Measurements from ENCODE around the gene MED12.

DNA sequence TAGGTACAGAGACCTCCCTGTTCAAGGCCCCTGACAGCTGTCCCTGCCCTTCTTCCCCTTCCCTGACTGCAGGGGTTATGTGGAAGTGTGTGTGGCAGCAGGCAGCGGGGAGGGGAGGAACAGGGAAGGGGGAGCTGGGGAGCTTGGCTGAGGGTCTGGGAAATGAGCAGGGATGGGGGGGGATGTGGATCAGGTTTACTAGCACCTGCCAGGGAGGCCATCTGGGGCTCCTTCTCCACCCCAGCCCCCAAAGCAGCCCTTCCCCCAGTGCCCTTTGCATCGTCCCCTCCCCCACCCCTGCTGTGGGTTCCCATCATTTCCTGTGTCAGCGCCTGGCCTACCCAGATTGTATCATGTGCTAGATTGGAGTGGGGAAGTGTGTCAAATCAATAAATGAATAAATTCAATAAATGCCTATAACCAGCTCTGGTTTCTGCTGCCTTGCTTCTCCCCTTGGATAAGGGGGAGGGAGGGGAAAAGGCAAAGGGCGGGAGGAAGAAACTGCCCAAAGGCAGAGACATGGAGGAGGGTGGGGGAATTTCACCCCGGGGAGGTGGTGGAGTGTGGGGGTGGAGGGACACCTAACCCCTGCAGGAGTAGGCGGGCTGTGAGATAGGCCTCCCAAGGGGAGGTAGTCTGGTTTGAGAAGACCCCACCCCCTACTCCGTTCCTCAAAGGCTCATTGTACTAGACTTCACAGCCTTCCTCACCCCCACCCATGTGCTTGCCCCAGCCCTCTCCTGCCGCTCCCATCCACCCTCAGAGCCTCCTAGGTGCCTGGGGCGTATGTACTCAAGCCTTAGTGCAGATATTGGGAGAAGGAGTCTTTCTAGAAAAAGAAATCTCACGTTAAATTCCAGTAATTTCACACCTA, 15.0 kb upstream of the MED12 start:
- no peak for TF ChIP-seq GATA2 (IDR thresholded peaks at IDR 0.05; ENCODE audit: low read depth, low read length)
- TF ChIP-seq GATA3 (IDR thresholded peaks at IDR 0.05; ENCODE audit: low read depth, low read length), result no peak
